GM10248 (cell line): Measurements from ENCODE around the gene FBXL17.

Experiments used
- CTCF ChIA-PET: fragments of 300-600 bp; sonication (Branson Sonifier 250); formaldehyde crosslinking; extraction: SDS; loops from one replicate; lab custom pipeline; 2021; ENCODE audit warnings: antibody characterized with exemption; lab: Yijun Ruan, JAX
- POLR2A ChIA-PET: fragments of 350-650 bp; sonication (Branson Sonifier 250); formaldehyde crosslinking; extraction: SDS; loops from one replicate; lab custom pipeline; 2020; ENCODE audit warnings: antibody characterized with exemption; lab: Yijun Ruan, JAX
- DNase-seq: peaks from one replicate; pipeline ENCODE4 v3.0.0; 2012; ENCODE audit errors: extremely low spot score
- TF ChIP-seq, protein P1 (sequence below): IDR thresholded peaks from 2 replicates; pipeline ENCODE4 v1.5.1; 2012; ENCODE audit warnings: mild to moderate bottlenecking, low read depth; ENCODE audit errors: extremely low read depth, missing control alignments, control extremely low read depth

FBXL17 gene

GRCh38 chr5:107860044-107860443, 521.9 kb downstream of the FBXL17 start:
- ChIA-PET POLR2A (no interaction called here), CTCF (interaction anchor here (0.8 to 1.3 kb wide), 3 partner anchors 8 to 12 kb away, joined by 3 to 6 read pairs (median 3); no protein-coding TSS in a partner anchor)
- TF ChIP-seq, protein P1, sequence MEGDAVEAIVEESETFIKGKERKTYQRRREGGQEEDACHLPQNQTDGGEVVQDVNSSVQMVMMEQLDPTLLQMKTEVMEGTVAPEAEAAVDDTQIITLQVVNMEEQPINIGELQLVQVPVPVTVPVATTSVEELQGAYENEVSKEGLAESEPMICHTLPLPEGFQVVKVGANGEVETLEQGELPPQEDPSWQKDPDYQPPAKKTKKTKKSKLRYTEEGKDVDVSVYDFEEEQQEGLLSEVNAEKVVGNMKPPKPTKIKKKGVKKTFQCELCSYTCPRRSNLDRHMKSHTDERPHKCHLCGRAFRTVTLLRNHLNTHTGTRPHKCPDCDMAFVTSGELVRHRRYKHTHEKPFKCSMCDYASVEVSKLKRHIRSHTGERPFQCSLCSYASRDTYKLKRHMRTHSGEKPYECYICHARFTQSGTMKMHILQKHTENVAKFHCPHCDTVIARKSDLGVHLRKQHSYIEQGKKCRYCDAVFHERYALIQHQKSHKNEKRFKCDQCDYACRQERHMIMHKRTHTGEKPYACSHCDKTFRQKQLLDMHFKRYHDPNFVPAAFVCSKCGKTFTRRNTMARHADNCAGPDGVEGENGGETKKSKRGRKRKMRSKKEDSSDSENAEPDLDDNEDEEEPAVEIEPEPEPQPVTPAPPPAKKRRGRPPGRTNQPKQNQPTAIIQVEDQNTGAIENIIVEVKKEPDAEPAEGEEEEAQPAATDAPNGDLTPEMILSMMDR, result no peak
- no peak for DNase-seq

DNA sequence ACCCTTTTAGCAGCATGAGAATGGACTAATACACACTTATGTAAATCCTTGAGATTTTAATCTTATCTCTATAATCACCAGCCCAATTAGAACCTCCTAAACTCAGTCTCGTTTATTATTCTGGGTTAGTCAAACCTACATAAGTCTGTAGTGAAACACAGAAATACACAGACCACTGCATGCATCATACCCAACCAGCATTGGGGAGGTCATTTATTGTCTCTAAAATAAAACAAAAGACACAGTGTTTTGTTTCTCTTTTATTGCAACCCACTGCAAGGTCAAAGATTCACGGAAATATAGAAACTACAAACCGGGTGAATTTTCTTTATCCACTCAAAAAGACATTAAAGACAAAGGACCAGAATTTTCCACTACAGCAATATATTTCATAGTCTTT, 523.1 kb downstream of the FBXL17 start:
- DNase-seq, result no peak
- CTCF ChIA-PET, result no interaction called here
- POLR2A ChIA-PET, result no interaction called here
- TF ChIP-seq, protein P1, result no peak

- ChIA-PET CTCF (no interaction called here), POLR2A (no interaction called here)
- DNase-seq, result no peak
- TF ChIP-seq, protein P1, result no peak
These were observed 523.6 kb downstream of the FBXL17 start for GRCh38 chr5:107858324-107858723.

DNA sequence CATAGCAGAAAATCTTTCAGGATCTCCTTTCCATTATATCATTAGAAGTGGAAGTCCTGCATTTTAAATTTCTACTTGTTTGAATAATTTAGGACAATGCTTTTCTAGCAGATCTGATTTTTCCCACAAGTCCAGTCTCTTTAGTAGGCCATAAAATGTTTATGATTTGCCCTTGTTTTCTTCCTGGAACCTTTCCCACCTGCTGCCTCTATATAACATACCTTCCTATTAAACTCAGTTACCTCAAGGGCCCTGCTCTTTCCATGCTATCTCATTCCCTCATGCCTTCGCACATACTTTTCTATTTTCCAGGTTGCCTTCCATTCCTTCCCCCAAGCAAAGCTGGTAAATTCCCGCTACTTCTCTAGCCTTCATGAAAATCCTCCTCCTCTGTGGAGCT, 524.1 kb downstream of the FBXL17 start:
- TF ChIP-seq, protein P1, result no peak
- POLR2A ChIA-PET, result no interaction called here
- CTCF ChIA-PET, result interaction anchor here (0.9 kb wide), 1 partner anchor 9 kb away, joined by 3 read pairs; no protein-coding TSS in a partner anchor
- DNase-seq, result no peak

DNA sequence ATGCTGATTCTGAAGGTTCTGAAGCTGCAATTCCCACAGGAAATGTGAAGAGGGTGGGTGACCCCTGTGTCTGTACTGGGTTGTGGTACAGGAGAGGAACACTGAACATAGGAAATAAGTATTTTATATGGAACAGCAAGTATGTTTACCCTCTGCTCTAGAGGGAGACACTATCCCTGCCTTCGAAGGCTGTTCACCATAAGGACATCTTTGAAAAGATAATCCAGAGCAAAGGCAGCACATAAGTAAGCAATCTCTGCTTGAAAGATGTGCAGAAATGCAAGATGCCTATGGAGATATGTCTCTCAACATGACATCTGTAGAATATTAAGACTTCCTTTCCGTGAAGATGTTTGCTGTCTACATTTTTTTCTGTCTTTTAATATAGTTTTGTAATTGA, 526.7 kb downstream of the FBXL17 start:
- DNase-seq, result no peak
- POLR2A ChIA-PET, result no interaction called here
- CTCF ChIA-PET, result no interaction called here
- TF ChIP-seq, protein P1, result no peak

DNA sequence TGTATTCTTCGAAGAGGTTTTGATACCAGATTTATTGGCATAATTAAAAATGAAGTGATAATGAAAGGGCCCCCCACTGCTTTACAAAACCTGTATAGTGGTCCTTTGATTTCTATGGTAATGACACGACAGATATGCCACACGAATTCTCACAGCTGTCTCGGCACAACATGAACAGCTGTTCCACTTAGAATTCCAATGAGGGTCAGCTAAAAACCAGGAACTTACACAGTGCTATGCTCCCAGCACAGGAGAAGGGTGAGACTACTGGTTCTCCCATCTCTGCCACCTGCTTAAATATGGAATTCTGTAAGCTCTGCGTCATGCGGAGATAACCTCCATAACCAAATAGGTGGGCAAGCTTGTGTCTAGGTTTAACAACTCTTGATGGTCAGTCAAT, 528.2 kb downstream of the FBXL17 start:
- CTCF ChIA-PET, result interaction anchor here (1.0 to 1.2 kb wide), 4 partner anchors 9 to 111 kb away, joined by 3 to 4 read pairs (median 4); no protein-coding TSS in a partner anchor
- TF ChIP-seq, protein P1, result no peak
- POLR2A ChIA-PET, result no interaction called here
- DNase-seq, result no peak
